GM12864 (cell line): ENCODE results near the gene SLAMF1.
A peak's percentile ranks its signal among the peaks of the same experiment; 100 is the strongest.

ENCODE experiments used
- DNase-seq: peaks from one replicate; pipeline ENCODE4 v3.0.0-alpha.2; 2011; ENCODE audit warnings: low read depth
- H3K4me3 ChIP-seq: 2 replicates; pipeline ENCODE4 v1.5.1; 2011; ENCODE audit warnings: mild to moderate bottlenecking, low read depth, low read length, control low read depth
- TF ChIP-seq, protein P1 (sequence below): IDR thresholded peaks from 2 replicates; pipeline ENCODE4 v1.5.1; 2011; ENCODE audit warnings: low read depth, mild to moderate bottlenecking, moderate library complexity, low read length, control low read depth, inconsistent platforms; ENCODE audit errors: missing control alignments

SLAMF1 gene

DNA sequence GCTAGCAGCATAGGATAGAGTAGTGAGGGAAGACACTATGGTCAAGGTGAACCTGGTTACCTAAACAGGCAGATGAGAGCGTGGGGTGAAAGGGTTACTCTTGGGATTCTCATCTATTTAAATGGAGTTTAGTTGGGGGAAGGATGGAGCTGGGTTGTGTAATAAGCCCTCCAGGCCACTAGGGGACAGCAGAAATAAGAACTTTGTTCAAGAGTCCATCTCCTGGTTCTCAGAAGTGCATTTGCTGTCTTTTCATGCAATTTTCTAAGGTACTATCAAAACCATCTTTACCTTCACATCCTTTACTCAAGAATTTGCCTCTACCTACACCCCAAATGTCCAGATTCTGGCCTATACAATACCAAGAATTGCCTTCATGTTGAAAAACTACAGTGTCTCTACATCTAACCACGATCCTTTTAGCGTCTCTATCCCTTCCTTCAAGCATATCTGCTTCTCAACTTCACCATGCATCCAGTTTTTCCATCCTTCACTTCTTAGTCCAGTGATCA lies 28.0 kb downstream of the SLAMF1 start:
- TF ChIP-seq, protein P1, sequence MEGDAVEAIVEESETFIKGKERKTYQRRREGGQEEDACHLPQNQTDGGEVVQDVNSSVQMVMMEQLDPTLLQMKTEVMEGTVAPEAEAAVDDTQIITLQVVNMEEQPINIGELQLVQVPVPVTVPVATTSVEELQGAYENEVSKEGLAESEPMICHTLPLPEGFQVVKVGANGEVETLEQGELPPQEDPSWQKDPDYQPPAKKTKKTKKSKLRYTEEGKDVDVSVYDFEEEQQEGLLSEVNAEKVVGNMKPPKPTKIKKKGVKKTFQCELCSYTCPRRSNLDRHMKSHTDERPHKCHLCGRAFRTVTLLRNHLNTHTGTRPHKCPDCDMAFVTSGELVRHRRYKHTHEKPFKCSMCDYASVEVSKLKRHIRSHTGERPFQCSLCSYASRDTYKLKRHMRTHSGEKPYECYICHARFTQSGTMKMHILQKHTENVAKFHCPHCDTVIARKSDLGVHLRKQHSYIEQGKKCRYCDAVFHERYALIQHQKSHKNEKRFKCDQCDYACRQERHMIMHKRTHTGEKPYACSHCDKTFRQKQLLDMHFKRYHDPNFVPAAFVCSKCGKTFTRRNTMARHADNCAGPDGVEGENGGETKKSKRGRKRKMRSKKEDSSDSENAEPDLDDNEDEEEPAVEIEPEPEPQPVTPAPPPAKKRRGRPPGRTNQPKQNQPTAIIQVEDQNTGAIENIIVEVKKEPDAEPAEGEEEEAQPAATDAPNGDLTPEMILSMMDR, result peak; percentile 87
- H3K4me3 ChIP-seq, result no peak overlapping the region
- DNase-seq, result no peak

DNA sequence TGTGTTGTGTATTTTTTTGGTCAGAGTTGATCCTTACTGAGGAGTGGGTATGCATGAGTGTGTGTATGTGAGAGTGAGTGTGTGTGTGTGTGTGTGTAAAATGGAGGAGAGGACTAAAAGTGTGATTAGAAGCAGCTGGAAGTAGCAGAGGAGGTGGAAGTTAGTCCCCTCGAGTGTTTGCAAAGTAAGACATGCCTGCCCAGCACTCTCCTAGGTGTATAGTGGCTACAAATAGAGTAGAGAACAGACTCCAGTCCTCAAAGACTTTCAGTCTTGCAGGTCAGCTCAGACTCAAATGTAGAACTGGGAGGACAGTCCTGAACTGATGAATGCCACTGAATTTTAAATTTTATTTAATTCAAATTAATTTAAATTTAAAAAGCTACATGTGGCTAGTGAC lies 28.5 kb downstream of the SLAMF1 start:
- TF ChIP-seq, protein P1, result no peak
- no peak for DNase-seq

DNA sequence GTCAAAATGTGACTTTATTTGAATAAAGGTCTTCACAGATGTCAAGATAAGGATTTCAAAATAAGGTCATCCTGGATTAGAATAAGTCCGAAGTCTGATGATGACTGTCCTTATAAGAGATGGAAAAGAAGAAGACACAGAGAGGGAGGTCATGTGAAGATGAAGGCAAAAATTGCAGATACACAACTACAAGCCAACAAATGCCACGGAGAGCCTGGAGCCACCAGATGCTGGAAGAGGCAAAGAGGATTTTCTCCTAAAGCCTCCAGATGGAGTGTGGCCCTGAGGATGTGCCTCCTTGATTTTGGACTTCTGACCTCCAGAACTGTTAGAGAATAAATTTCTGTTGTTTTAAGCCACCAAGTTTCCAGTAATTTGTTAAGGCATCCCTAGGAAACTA lies 31.2 kb downstream of the SLAMF1 start:
- DNase-seq, result no peak
- TF ChIP-seq, protein P1, result no peak
- H3K4me3 ChIP-seq, result no peak overlapping the region

More for the DNA sequence above, 28.5 kb downstream of the SLAMF1 start:
- no peak overlapping the region for H3K4me3 ChIP-seq

DNA sequence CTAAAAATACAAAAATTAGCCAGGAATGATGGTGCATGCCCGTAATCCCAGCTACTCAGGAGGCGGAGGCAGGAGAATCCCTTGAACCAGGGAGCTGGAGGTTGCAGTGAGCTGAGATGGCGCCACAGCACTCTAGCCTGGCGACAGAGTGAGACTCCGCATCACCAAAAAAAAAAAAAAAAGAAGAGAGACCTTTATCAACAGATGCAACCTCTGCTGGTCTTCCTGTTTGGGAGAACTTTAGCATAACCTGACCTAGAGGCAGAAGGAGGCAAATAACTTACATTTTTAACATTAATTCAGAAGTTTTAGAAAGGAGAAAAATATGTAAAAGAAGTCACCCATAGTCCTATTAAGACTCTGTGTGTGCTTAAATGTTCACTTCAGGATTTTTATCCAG lies 32.4 kb downstream of the SLAMF1 start:
- H3K4me3 ChIP-seq, result no peak overlapping the region
- TF ChIP-seq, protein P1, result no peak
- DNase-seq, result no peak

DNA sequence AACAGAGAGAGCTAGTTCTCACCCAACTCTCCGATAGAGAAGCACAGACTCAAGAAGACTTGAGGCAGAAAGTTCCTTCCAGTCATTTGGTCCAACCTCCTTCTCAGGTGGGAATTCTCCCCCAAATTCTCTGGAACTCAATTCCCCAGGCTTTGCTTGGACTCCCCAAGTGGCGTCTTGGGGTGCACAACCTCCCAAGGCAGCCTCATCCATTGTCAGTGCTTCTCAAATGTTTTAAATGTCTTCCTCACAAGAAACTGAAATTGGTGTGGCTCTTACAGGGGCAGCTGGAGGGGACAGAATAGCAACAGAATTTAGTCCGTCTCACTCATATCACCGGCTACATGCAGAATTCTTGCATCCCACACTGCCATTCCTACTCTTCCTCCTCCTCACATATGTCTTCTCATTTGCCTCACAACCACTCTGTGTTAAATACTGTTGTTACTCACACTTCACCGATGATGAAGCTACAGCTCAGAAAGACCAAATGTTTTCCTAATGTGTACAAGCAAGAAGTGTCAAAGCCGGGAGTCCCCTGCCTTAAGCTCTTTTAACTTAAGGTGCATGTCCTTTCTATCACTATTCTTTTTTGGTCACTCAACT lies 34.1 kb downstream of the SLAMF1 start:
- TF ChIP-seq, protein P1, result no peak
- DNase-seq, result no peak
- H3K4me3 ChIP-seq, result no peak overlapping the region

DNA sequence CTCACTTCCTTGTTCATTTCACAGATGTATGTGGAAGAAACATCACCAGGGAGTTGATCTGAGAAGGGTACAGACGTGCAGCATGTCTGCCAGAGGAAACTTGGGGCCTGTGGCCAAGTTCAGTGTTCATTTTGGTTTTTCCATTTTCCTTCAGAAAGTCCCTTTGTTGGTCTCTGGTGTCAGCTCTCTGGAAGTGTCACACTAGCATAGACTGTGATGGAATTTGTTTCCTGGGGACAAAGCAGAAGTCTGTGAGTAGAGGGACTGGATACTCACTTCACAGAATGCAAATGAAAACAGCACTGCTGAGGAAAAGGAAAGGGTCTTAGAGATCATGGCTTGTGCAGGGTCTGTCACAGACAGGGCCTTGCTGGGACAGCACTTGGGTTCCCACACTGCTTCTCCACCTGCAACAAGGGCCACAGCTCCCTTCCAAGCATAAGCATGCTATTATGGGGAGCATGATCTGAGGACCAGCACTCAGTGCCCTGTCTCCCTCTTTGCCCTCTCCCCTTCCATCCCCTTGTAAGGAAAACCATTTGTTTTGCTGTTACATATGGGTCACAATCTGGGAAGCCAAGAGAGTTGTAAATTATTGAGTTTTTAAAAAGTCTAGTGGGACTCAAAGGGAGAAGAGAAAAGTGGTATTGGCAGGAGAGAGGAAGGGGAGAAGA lies 36.1 kb downstream of the SLAMF1 start:
- TF ChIP-seq, protein P1, result no peak
- no peak overlapping the region for H3K4me3 ChIP-seq
- DNase-seq, result no peak

DNA sequence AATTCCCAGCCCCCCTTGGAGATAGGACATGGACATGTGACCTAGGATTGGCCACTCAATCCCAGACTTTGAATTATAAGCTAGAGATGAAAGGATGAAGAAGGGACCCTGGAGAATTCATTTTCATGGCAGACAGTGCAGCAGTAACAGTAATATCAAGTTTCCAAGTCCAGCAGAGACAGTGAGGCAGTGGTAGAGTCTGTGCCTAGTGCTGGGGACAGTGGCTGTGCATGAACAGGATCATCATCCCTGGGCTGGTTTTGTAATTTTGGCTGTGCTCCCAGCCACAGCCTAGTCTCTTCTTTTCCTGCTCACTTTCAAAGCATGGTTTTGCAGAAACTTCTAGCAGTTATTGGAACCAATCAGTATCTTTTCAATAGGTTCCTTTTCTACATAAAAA lies 37.9 kb downstream of the SLAMF1 start:
- DNase-seq, result no peak
- TF ChIP-seq, protein P1, result no peak
- no peak overlapping the region for H3K4me3 ChIP-seq
